Tibial artery (tissue), 4 donors: ENCODE data around the gene VAC14.
"Not testable (repeated sequence)": the region's sequence is repeated elsewhere in the genome, so short reads cannot be mapped to it uniquely, and the experiment has no call there.

ENCODE experiments used
- DNase-seq, 2 donors: peaks; one replicate each; pipeline ENCODE4 v3.0.0-alpha.2; 2019
- H3K27ac ChIP-seq, 2 donors: fragments of 200-600 bp; sonication (generic) in 1 of 2; 1 replicate in 1 of 2; 2 replicates in 1 of 2; pipeline ENCODE4 v1.5.1; 2018 to 2019; ENCODE audit warnings: mild to moderate bottlenecking in 1 of 2
- H3K27me3 ChIP-seq, 2 donors: fragments of 200-600 bp; sonication (generic) in 1 of 2; one replicate each; pipeline versions ENCODE4 v1.5.1 to v1.6.0; 2016 to 2019
- H3K36me3 ChIP-seq, 3 donors: fragments of 200-600 bp; sonication (generic) in 2 of 3; one replicate each; pipeline ENCODE4 v1.5.1; 2016 to 2019; ENCODE audit warnings: mild to moderate bottlenecking in 2 of 3
- H3K4me1 ChIP-seq, 4 donors: fragments of 200-600 bp; sonication (generic) in 2 of 4; 1 replicate in 3 of 4; 2 replicates in 1 of 4; pipeline ENCODE4 v1.5.1; 2016 to 2019
- H3K4me3 ChIP-seq, 2 donors: fragments of 200-600 bp; sonication (generic) in 1 of 2; 1 replicate in 1 of 2; 2 replicates in 1 of 2; pipeline ENCODE4 v1.5.1; 2018 to 2019; ENCODE audit warnings: mild to moderate bottlenecking in 2 of 2
- H3K9me3 ChIP-seq, 3 donors: fragments of 200-600 bp; sonication (generic) in 1 of 3; one replicate each; pipeline ENCODE4 v1.5.1; 2016 to 2019
- intact Hi-C: fragments of 100-400 bp; cut with DNase I; formaldehyde crosslinking; loops from one replicate; pipeline ENCODE4 v1.15.0; 2023; ENCODE audit warnings: low total_unique reads
- TF ChIP-seq, protein P1 (sequence below), 2 experiments: fragments of 200-600 bp in 1 of 2; fragments of 450-650 bp in 1 of 2; IDR thresholded peaks; one replicate each; pipeline ENCODE4 v1.5.1; 2017 to 2019; ENCODE audit warnings: antibody characterized with exemption in 2 of 2, mild to moderate bottlenecking in 1 of 2, moderate library complexity in 1 of 2

Gene VAC14

DNA sequence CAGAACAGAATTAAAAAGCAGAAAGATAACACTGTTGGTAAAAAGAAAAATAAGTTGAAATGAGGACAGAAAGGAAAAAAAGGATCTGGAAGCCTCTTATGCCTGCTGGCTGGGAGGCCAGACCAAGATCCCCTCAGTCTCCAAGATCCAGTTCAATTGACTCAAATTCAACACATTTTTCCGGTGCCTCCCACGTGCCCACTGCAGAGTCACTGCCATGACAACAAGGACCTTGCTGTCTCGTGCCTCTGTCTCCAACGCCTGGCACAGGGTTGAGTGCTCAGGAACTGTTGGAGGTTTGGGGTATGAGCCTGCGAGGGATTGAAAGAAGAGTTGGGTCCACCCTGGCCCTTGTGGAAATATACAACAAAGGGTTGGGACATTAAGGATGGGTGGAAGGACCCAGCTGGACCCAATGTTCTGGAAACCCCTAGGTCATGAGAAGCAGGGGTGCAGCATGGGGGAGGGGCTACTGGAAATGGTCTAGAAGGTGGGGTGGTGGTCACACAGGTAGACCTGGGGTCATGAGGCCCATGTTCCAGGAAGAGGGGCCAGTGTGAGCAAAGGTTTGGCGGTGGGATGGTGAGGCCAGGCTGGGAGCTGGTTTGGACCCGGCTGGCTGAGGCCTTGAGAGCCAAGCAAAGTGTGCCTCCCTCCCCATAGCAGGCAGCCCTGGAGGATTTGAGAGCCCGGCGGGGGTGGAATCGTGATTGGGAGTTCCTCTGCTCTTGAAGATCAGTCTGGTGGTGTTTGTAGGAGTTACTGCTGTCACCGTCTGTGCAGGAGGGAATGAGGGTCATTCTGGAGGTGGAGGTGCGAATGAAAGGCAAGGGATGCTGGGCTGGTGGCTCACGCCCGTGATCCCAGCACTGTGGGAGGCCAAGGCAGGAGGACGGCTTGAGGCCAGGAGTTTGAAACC is 153.3 kb downstream of the VAC14 start:
- Histone ChIP-seq H3K4me1 (peaks cover 0 to 9% (median 4%) of the 10 kb centered on the region in 4 donors), H3K27ac (peak overlapping the region; percentile 28 to 63), H3K27me3 (no peaks in the 10 kb centered on the region), H3K9me3 (no peaks in the 10 kb centered on the region), H3K36me3 (peaks cover 0 to 16% (median 0%) of the 10 kb centered on the region in 3 donors), H3K4me3 (no peak overlapping the region)
- intact Hi-C loops, result no loop called here
- no peak for DNase-seq
- TF ChIP-seq, protein P1, sequence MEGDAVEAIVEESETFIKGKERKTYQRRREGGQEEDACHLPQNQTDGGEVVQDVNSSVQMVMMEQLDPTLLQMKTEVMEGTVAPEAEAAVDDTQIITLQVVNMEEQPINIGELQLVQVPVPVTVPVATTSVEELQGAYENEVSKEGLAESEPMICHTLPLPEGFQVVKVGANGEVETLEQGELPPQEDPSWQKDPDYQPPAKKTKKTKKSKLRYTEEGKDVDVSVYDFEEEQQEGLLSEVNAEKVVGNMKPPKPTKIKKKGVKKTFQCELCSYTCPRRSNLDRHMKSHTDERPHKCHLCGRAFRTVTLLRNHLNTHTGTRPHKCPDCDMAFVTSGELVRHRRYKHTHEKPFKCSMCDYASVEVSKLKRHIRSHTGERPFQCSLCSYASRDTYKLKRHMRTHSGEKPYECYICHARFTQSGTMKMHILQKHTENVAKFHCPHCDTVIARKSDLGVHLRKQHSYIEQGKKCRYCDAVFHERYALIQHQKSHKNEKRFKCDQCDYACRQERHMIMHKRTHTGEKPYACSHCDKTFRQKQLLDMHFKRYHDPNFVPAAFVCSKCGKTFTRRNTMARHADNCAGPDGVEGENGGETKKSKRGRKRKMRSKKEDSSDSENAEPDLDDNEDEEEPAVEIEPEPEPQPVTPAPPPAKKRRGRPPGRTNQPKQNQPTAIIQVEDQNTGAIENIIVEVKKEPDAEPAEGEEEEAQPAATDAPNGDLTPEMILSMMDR (IDR thresholded peaks at IDR 0.05), result no peak

DNA sequence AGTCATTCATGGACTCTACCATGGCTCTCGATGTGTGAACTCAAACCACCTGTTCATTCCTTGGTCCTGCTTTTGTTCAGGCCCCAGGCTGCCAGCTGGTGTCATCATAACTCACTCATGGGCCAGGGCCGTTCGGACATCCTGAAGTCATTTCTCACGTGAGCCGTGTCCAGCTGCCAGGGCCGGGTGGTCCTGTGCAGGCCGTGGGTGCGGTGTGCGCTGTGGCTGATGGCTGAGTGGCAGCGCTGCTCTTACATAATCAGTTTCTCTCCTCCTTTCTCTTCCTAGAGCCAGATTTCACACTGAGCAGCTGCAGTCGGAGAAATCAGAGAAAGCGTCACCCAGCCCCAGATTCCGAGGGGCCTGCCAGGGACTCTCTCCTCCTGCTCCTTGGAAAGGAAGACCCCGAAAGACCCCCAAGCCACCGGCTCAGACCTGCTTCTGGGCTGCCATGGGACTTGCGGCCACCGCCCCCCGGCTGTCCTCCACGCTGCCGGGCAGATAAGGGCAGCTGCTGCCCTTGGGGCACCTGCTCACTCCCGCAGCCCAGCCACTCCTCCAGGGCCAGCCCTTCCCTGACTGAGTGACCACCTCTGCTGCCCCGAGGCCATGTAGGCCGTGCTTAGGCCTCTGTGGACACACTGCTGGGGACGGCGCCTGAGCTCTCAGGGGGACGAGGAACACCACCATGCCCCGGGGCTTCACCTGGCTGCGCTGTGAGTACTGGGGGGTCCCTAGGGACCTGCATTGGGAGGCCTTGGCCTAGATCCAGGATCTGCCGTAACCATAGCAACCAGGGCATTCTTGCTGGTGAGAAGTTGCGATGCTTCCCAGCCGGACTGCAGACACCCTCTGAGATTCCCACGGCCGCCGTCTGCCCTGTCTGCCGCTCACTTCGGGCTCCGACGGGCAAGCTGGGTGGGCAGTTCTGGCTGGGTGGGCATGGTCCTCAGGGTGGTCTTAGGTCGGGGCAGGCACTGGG is 154.4 kb downstream of the VAC14 start, which contains the start of gene IL34:
Gene IL34 (plus strand): TSS at position 300 of the 982 bp plus-strand sequence. CDS start 389 bp downstream, at position 689.
- no peaks in the 10 kb centered on the region for H3K27me3 ChIP-seq
- TF ChIP-seq, protein P1 (IDR thresholded peaks at IDR 0.05), result no peak
- H3K27ac ChIP-seq, result peak within 1 kb of the TSS; percentile 28 to 63
- H3K36me3 ChIP-seq, result peaks cover 0 to 16% (median 0%) of the 10 kb centered on the region in 3 donors
- peaks cover 0 to 9% (median 4%) of the 10 kb centered on the region in 4 donors for H3K4me1 ChIP-seq
- no peaks in the 10 kb centered on the region for H3K9me3 ChIP-seq
- peak within 1 kb of the TSS; percentile 8 to 17 for H3K4me3 ChIP-seq
- peak in 1 of 2 donors; percentile 36 for DNase-seq
- intact Hi-C loops, result no loop called here

DNA sequence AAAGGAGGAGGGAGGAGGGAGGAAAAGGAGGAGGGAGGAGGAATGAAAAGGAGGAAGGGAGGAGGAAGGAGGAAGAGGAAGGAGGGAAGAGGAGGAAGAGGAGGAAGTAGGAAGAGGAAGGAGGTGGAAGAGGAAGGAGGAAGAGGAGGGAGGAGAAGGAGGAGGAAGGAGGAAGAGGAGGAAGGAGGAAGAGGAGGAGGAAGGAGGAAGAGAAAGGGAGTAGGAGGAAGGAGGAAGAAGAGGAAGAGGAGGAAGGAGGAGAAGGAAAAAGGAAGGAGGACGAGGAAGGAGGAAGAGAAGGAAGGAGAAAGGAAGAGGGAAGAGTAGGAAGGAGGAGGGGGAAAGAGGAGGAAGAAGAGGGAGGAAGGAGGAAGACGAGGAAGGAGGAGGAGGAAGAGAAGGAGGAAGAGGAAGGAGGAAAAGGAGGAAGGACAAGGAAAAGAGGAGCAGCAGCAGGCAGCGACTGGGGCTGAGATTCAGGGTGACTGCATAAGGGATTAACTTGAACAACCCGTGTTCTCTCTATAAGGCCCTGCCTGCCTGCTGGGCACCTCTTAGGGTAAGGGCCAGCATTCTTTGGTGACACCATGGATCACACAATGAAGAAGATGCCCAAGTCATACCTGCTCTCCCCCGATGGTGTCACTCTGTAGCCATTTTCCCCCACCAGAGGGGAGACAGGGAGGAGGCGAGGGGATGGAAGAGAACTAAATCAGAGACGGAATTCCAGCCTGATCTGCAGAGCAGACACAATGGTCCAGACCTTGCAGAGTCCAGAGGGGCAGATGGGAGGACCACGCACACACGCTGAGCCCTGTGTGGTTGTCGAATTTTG is 156.0 kb downstream of the VAC14 start:
- intact Hi-C loops, result no loop called here
- no peak for DNase-seq
- no peak overlapping the region for H3K4me3 ChIP-seq
- peaks cover 0 to 11% (median 0%) of the 10 kb centered on the region in 3 donors for H3K36me3 ChIP-seq
- H3K27me3 ChIP-seq, result no peaks in the 10 kb centered on the region
- peaks cover 0 to 9% (median 4%) of the 10 kb centered on the region in 4 donors for H3K4me1 ChIP-seq
- TF ChIP-seq, protein P1 (IDR thresholded peaks at IDR 0.05), result no peak
- H3K27ac ChIP-seq, result no peak overlapping the region
- H3K9me3 ChIP-seq, result no peaks in the 10 kb centered on the region

DNA sequence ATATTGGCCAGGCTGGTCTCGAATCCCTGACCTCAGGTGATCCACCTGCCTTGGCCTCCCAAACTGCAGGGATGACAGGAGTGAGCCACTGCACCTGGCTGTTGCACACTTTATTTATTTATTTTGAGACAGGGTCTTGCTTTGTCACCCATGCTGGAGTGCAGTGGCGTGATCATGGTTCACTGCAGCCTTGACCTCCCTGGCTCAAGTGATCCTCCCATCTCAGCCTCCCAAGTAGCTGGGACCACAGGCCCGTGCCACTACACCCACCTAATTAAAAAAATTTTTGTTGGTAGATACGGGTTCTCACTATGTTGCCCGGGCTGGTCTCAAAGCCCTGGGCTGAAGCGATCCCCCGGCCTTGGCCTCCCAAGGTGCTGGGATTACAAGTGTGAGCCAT is 157.7 kb downstream of the VAC14 start:
- H3K4me3 ChIP-seq, intact Hi-C loops, H3K27me3 ChIP-seq, H3K9me3 ChIP-seq, DNase-seq, H3K27ac ChIP-seq: not testable (repeated sequence)
- Histone ChIP-seq H3K4me1 (peaks cover 0 to 20% (median 7%) of the 10 kb centered on the region in 4 donors), H3K36me3 (peaks cover 0 to 11% (median 0%) of the 10 kb centered on the region in 3 donors)

DNA sequence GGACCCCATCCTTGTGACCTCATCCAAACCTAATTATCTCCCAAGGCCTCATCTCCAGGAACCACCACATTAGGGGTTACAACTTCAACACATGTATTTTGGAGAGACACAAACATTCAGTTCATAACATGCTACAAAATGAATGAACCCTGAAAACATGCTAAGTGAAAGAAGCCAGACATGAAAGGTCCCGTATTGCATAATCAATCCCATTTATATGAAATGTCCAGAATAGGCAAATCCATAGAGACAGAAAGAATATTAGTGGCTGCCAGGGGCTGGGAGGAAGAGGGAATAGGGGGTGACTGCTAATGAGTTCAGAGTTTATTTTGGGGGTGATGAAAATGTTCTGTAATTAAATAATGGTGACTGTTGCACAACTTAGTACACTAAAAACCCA is 158.3 kb downstream of the VAC14 start:
- H3K27ac ChIP-seq, result no peak overlapping the region
- H3K27me3 ChIP-seq, result no peaks in the 10 kb centered on the region
- H3K4me3 ChIP-seq, result no peak overlapping the region
- DNase-seq, result no peak
- intact Hi-C loops, result no loop called here
- H3K36me3 ChIP-seq, result peaks cover 0 to 11% (median 0%) of the 10 kb centered on the region in 3 donors
- H3K4me1 ChIP-seq, result peaks cover 0 to 20% (median 7%) of the 10 kb centered on the region in 4 donors
- H3K9me3 ChIP-seq, result no peaks in the 10 kb centered on the region
- TF ChIP-seq, protein P1 (IDR thresholded peaks at IDR 0.05), result no peak
